Skeletal muscle tissue (tissue), 4 donors: ENCODE measurements around the gene PRRC2C. TPM values are rescaled to one million over a fixed set of nuclear protein-coding genes. Genes with fewer than 3 reads are reported as not detected.
"Not testable (repeated sequence)": the region's sequence is repeated elsewhere in the genome, so short reads cannot be mapped to it uniquely, and the experiment has no call there.

Source experiments
- H3K27ac ChIP-seq: one replicate; pipeline ENCODE4 v1.7.0; 2013; ENCODE audit warnings: mild to moderate bottlenecking, low read depth, low read length, inconsistent platforms
- H3K27me3 ChIP-seq, 3 donors: one replicate each; pipeline ENCODE4 v1.7.0; 2013; ENCODE audit warnings: low read length in 3 of 3; ENCODE audit not compliant: control insufficient read depth in 3 of 3, insufficient read depth in 3 of 3
- H3K36me3 ChIP-seq, 3 donors: one replicate each; pipeline ENCODE4 v1.7.0; 2013; ENCODE audit warnings: low read length in 3 of 3; ENCODE audit not compliant: control insufficient read depth in 3 of 3, insufficient read depth in 3 of 3
- H3K4me1 ChIP-seq, 3 donors: one replicate each; pipeline ENCODE4 v1.7.0; 2013; ENCODE audit warnings: low read length in 3 of 3, mild to moderate bottlenecking in 3 of 3; ENCODE audit not compliant: control insufficient read depth in 3 of 3, insufficient read depth in 3 of 3
- H3K4me3 ChIP-seq, 3 donors: one replicate each; pipeline ENCODE4 v1.7.0; 2013; ENCODE audit warnings: low read length in 3 of 3
- H3K9ac ChIP-seq, 3 donors: one replicate each; pipeline ENCODE4 v1.7.0; 2013; ENCODE audit warnings: low read length in 3 of 3, mild to moderate bottlenecking in 3 of 3, moderate library complexity in 2 of 3, low read depth in 1 of 3
- H3K9me3 ChIP-seq, 3 donors: one replicate each; pipeline ENCODE4 v1.7.0; 2013; ENCODE audit warnings: low read length in 3 of 3; ENCODE audit not compliant: control insufficient read depth in 3 of 3
- total RNA-seq: library from RNA; depleted of rRNA; stranded (reverse); fragments of >200 nt; gene quantifications from one replicate; pipeline ENCODE4 v1.2.3, GENCODE V29; 2014
- donor health status: Osteomylitis.

Gene PRRC2C
- total RNA-seq, 1 donor from 2014 or later = 32.4 TPM

- no peaks in the 10 kb centered on the region for H3K9me3 ChIP-seq
- no peaks in the 10 kb centered on the region for H3K27me3 ChIP-seq
- no peak overlapping the region for H3K27ac ChIP-seq
- H3K36me3 ChIP-seq = peaks cover 5 to 23% (median 7%) of the 10 kb centered on the region in 3 donors
- H3K4me1 ChIP-seq = no peaks in the 10 kb centered on the region
- H3K9ac ChIP-seq = no peak overlapping the region
- H3K4me3 ChIP-seq = no peak overlapping the region
Measured at GRCh38 chr1:171596705-171597104, 111.4 kb downstream of the PRRC2C start.

- Histone ChIP-seq H3K9me3 (no peaks in the 10 kb centered on the region), H3K36me3 (peaks cover under 1 to 18% (median 2%) of the 10 kb centered on the region in 3 donors)
Measured at GRCh38 chr1:171597203-171597602, 111.9 kb downstream of the PRRC2C start.

GRCh38 chr1:171600310-171600709 is 115.0 kb downstream of the PRRC2C start:
- H3K9ac ChIP-seq, H3K4me3 ChIP-seq, H3K27ac ChIP-seq, H3K36me3 ChIP-seq, H3K4me1 ChIP-seq, H3K9me3 ChIP-seq, H3K27me3 ChIP-seq: not testable (repeated sequence)

More at GRCh38 chr1:171597203-171597602, 111.9 kb downstream of the PRRC2C start:
- no peak overlapping the region for H3K4me3 ChIP-seq
- no peak overlapping the region for H3K9ac ChIP-seq
- H3K27me3 ChIP-seq = no peaks in the 10 kb centered on the region
- no peak overlapping the region for H3K27ac ChIP-seq
- H3K4me1 ChIP-seq = no peaks in the 10 kb centered on the region

GRCh38 chr1:171600862-171601261 is 115.5 kb downstream of the PRRC2C start:
- H3K4me3 ChIP-seq = no peak overlapping the region
- H3K36me3 ChIP-seq = peaks cover 0 to 5% (median 0%) of the 10 kb centered on the region in 3 donors
- H3K9me3 ChIP-seq = no peaks in the 10 kb centered on the region
- H3K9ac ChIP-seq = no peak overlapping the region
- no peaks in the 10 kb centered on the region for H3K4me1 ChIP-seq
- no peaks in the 10 kb centered on the region for H3K27me3 ChIP-seq
- H3K27ac ChIP-seq = no peak overlapping the region

- not testable (repeated sequence) for H3K27me3 ChIP-seq, H3K36me3 ChIP-seq
Measured at GRCh38 chr1:171603042-171603441, 117.7 kb downstream of the PRRC2C start.

GRCh38 chr1:171606402-171606941 is 121.1 kb downstream of the PRRC2C start:
- H3K4me1 ChIP-seq = no peaks in the 10 kb centered on the region
- no peak overlapping the region for H3K4me3 ChIP-seq

More at GRCh38 chr1:171603042-171603441, 117.7 kb downstream of the PRRC2C start:
- H3K4me1 ChIP-seq, H3K9ac ChIP-seq, H3K4me3 ChIP-seq, H3K9me3 ChIP-seq, H3K27ac ChIP-seq: not testable (repeated sequence)

GRCh38 chr1:171610385-171610784 is 125.1 kb downstream of the PRRC2C start:
- Histone ChIP-seq H3K27me3 (no peaks in the 10 kb centered on the region), H3K27ac (no peak overlapping the region), H3K4me3 (no peak overlapping the region), H3K9ac (no peak overlapping the region), H3K36me3 (no peaks in the 10 kb centered on the region), H3K9me3 (no peaks in the 10 kb centered on the region), H3K4me1 (no peaks in the 10 kb centered on the region)

More at GRCh38 chr1:171606402-171606941, 121.1 kb downstream of the PRRC2C start:
- no peak overlapping the region for H3K27ac ChIP-seq
- no peaks in the 10 kb centered on the region for H3K27me3 ChIP-seq
- no peak overlapping the region for H3K9ac ChIP-seq
- no peaks in the 10 kb centered on the region for H3K36me3 ChIP-seq
- no peaks in the 10 kb centered on the region for H3K9me3 ChIP-seq

GRCh38 chr1:171611306-171611705 is 126.0 kb downstream of the PRRC2C start:
- no peaks in the 10 kb centered on the region for H3K36me3 ChIP-seq
- H3K9ac ChIP-seq = no peak overlapping the region
- no peaks in the 10 kb centered on the region for H3K27me3 ChIP-seq
- no peaks in the 10 kb centered on the region for H3K9me3 ChIP-seq
- no peak overlapping the region for H3K4me3 ChIP-seq
- no peak overlapping the region for H3K27ac ChIP-seq
- H3K4me1 ChIP-seq = no peaks in the 10 kb centered on the region

- no peaks in the 10 kb centered on the region for H3K9me3 ChIP-seq
- H3K9ac ChIP-seq = no peak overlapping the region
- no peak overlapping the region for H3K4me3 ChIP-seq
- no peaks in the 10 kb centered on the region for H3K4me1 ChIP-seq
- H3K27me3 ChIP-seq = no peaks in the 10 kb centered on the region
- H3K27ac ChIP-seq = no peak overlapping the region
- no peaks in the 10 kb centered on the region for H3K36me3 ChIP-seq
Measured at GRCh38 chr1:171613282-171613681, 128.0 kb downstream of the PRRC2C start.

GRCh38 chr1:171615122-171615906 is 130.0 kb downstream of the PRRC2C start:
- not testable (repeated sequence) for H3K36me3 ChIP-seq, H3K27me3 ChIP-seq, H3K4me3 ChIP-seq, H3K27ac ChIP-seq, H3K9ac ChIP-seq, H3K4me1 ChIP-seq, H3K9me3 ChIP-seq
